Liver (tissue), 3 donors: ENCODE measurements around the gene THSD7B.

Experiments
- ATF3 ChIP-seq: IDR thresholded peaks from 2 replicates; pipeline ENCODE4 v1.6.1; 2016; ENCODE audit warnings: antibody characterized with exemption
- EGR1 ChIP-seq, 2 donors: IDR thresholded peaks; 2 replicates each; pipeline ENCODE4 v1.6.1; 2016 to 2018; ENCODE audit warnings: antibody characterized with exemption in 2 of 2, low read depth in 2 of 2
- GABPA ChIP-seq, 2 donors: IDR thresholded peaks in 1 of 2; conservative IDR thresholded peaks in 1 of 2; 2 replicates each; pipeline ENCODE4 v1.6.1; 2016; ENCODE audit warnings: antibody characterized with exemption in 2 of 2, mild to moderate bottlenecking in 1 of 2, moderate library complexity in 1 of 2
- HNF4A ChIP-seq, 2 donors: conservative IDR thresholded peaks; 2 replicates each; pipeline ENCODE4 v1.6.1; 2016; ENCODE audit warnings: antibody characterized with exemption in 2 of 2, mild to moderate bottlenecking in 2 of 2
- JUND ChIP-seq, 2 donors: IDR thresholded peaks; 2 replicates each; pipeline ENCODE4 v1.6.1; 2016; ENCODE audit warnings: antibody characterized with exemption in 2 of 2
- MAX ChIP-seq: IDR thresholded peaks from 2 replicates; pipeline ENCODE4 v1.6.1; 2016; ENCODE audit warnings: antibody characterized with exemption
- NR2F2 ChIP-seq: IDR thresholded peaks from 2 replicates; pipeline ENCODE4 v1.6.1; 2016; ENCODE audit warnings: antibody characterized with exemption
- RAD21 ChIP-seq, 2 donors: IDR thresholded peaks; 2 replicates each; pipeline ENCODE4 v1.6.1; 2016; ENCODE audit warnings: antibody characterized with exemption in 2 of 2, mild to moderate bottlenecking in 2 of 2
- SP1 ChIP-seq: IDR thresholded peaks from 2 replicates; pipeline ENCODE4 v1.6.1; 2018; ENCODE audit warnings: antibody characterized with exemption, mild to moderate bottlenecking
- YY1 ChIP-seq: IDR thresholded peaks from 2 replicates; pipeline ENCODE4 v1.6.1; 2016; ENCODE audit warnings: antibody characterized with exemption, mild to moderate bottlenecking
- TF ChIP-seq, protein P1 (sequence below): fragments of 150-350 bp; IDR thresholded peaks from 2 replicates; pipeline ENCODE4 v1.5.1; 2017; ENCODE audit warnings: improper control_type of control experiment, low read depth, low read length; ENCODE audit not compliant: missing input control
- donor health status: healthy.
- donor health status: healthy.

GRCh38 chr2:136956050-136956449 is 190.7 kb downstream of the THSD7B start:
- TF ChIP-seq JUND (IDR thresholded peaks at IDR 0.05) (no peak), SP1 (no peak), YY1 (no peak), GABPA (IDR thresholded peaks at IDR 0.05 in 1 of 2, conservative IDR thresholded peaks at IDR 0.05 in 1 of 2) (no peak), RAD21 (IDR thresholded peaks at IDR 0.05) (no peak), ATF3 (no peak), EGR1 (IDR thresholded peaks at IDR 0.05; ENCODE audit: low read depth in 2 of 2) (no peak), MAX (no peak), HNF4A (conservative IDR thresholded peaks at IDR 0.05) (no peak), NR2F2 (no peak)
- TF ChIP-seq, protein P1, sequence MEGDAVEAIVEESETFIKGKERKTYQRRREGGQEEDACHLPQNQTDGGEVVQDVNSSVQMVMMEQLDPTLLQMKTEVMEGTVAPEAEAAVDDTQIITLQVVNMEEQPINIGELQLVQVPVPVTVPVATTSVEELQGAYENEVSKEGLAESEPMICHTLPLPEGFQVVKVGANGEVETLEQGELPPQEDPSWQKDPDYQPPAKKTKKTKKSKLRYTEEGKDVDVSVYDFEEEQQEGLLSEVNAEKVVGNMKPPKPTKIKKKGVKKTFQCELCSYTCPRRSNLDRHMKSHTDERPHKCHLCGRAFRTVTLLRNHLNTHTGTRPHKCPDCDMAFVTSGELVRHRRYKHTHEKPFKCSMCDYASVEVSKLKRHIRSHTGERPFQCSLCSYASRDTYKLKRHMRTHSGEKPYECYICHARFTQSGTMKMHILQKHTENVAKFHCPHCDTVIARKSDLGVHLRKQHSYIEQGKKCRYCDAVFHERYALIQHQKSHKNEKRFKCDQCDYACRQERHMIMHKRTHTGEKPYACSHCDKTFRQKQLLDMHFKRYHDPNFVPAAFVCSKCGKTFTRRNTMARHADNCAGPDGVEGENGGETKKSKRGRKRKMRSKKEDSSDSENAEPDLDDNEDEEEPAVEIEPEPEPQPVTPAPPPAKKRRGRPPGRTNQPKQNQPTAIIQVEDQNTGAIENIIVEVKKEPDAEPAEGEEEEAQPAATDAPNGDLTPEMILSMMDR: no peak
